ENCODE measurements around the gene STON1. TPM values are rescaled to one million over a fixed set of nuclear protein-coding genes. Genes with fewer than 3 reads are reported as not detected.

The STON1 gene
- total RNA-seq, 2 experiments from 2014 or later = 0.74 to 0.95 TPM

GRCh38 chr2:48508461-48509124 is 21.4 kb upstream of the STON1 start:
- no peak overlapping the region for H3K4me3 Mint-ChIP-seq
- ATAC-seq = no peak

GRCh38 chr2:48510329-48510728 is 19.6 kb upstream of the STON1 start:
- ATAC-seq (no peak), DNase-seq (no peak)
- ChIA-PET CTCF (no interaction called here), POLR2A (no interaction called here)
- Mint-ChIP-seq H3K4me1 (ENCODE audit: low read depth) (peaks cover 13% of the 10 kb centered on the region), H3K9me3 (no peaks in the 10 kb centered on the region), H3K4me3 (no peak overlapping the region), H3K27ac (no peak overlapping the region), H3K27me3 (no peaks in the 10 kb centered on the region), H3K36me3 (ENCODE audit: low read depth) (peaks cover 49% of the 10 kb centered on the region)
- intact Hi-C loops (cut with micrococcal nuclease) = no loop called here
- TF ChIP-seq CTCF (IDR thresholded peaks at IDR 0.05) = no peak

More at GRCh38 chr2:48508461-48509124, 21.4 kb upstream of the STON1 start:
- Mint-ChIP-seq H3K9me3 (no peaks in the 10 kb centered on the region), H3K36me3 (ENCODE audit: low read depth) (peaks cover 48% of the 10 kb centered on the region), H3K4me1 (ENCODE audit: low read depth) (peaks cover 13% of the 10 kb centered on the region), H3K27ac (peak overlapping the region; percentile 70), H3K27me3 (no peaks in the 10 kb centered on the region)
- intact Hi-C loops (cut with micrococcal nuclease) = no loop called here
- TF ChIP-seq CTCF (IDR thresholded peaks at IDR 0.05) = no peak
- DNase-seq = no peak
- CTCF ChIA-PET = no interaction called here
- POLR2A ChIA-PET = no interaction called here

- POLR2A ChIA-PET = interaction anchor here (0.6 kb wide), 1 partner anchor 43 kb away, joined by 3 read pairs; no protein-coding TSS in a partner anchor
- no peak for TF ChIP-seq CTCF (IDR thresholded peaks at IDR 0.05)
- intact Hi-C loops (cut with micrococcal nuclease) = no loop called here
- Mint-ChIP-seq H3K4me1 (ENCODE audit: low read depth) (peaks cover 13% of the 10 kb centered on the region), H3K27ac (no peak overlapping the region), H3K4me3 (no peak overlapping the region), H3K9me3 (no peaks in the 10 kb centered on the region), H3K36me3 (ENCODE audit: low read depth) (peaks cover 51% of the 10 kb centered on the region), H3K27me3 (no peaks in the 10 kb centered on the region)
- DNase-seq = no peak
- CTCF ChIA-PET = no interaction called here
- no peak for ATAC-seq
These were observed 18.0 kb upstream of the STON1 start for GRCh38 chr2:48511849-48512470.

- Mint-ChIP-seq H3K9me3 (no peaks in the 10 kb centered on the region), H3K27me3 (no peaks in the 10 kb centered on the region), H3K27ac (no peak overlapping the region), H3K36me3 (ENCODE audit: low read depth) (peaks cover 52% of the 10 kb centered on the region), H3K4me1 (ENCODE audit: low read depth) (peaks cover 13% of the 10 kb centered on the region), H3K4me3 (no peak overlapping the region)
- ATAC-seq (no peak), DNase-seq (no peak)
- no peak for TF ChIP-seq CTCF (IDR thresholded peaks at IDR 0.05)
- ChIA-PET POLR2A (interaction anchor here (0.6 kb wide), 1 partner anchor 44 kb away, joined by 3 read pairs; no protein-coding TSS in a partner anchor), CTCF (no interaction called here)
- intact Hi-C loops (cut with micrococcal nuclease) = no loop called here
These were observed 17.4 kb upstream of the STON1 start for GRCh38 chr2:48512571-48512970.

GRCh38 chr2:48514348-48515003 is 15.5 kb upstream of the STON1 start:
- TF ChIP-seq CTCF (IDR thresholded peaks at IDR 0.05) = no peak
- ATAC-seq = no peak
- no peaks in the 10 kb centered on the region for H3K4me1 Mint-ChIP-seq (ENCODE audit: low read depth)
- no peaks in the 10 kb centered on the region for H3K9me3 Mint-ChIP-seq
- CTCF ChIA-PET = interaction anchor here (1.5 kb wide), 1 partner anchor 9 kb away, joined by 4 read pairs; no protein-coding TSS in a partner anchor
- POLR2A ChIA-PET = no interaction called here
- no peak for DNase-seq
- H3K4me3 Mint-ChIP-seq = no peak overlapping the region
- no peak overlapping the region for H3K27ac Mint-ChIP-seq
- intact Hi-C loops (cut with micrococcal nuclease) = no loop called here
- no peaks in the 10 kb centered on the region for H3K27me3 Mint-ChIP-seq
- H3K36me3 Mint-ChIP-seq (ENCODE audit: low read depth) = peaks cover 49% of the 10 kb centered on the region

Measured in activated CD8-positive, alpha-beta T cell treated with anti-CD3 and anti-CD28 coated beads for 36 hours (primary cell).